Endothelial cell (in vitro differentiated cells): ENCODE data around the gene CUX1. TPM values are rescaled to one million over a fixed set of nuclear protein-coding genes. Genes with fewer than 3 reads are reported as not detected.

ENCODE experiments used
- DNase-seq: peaks from one replicate; pipeline ENCODE4 v3.0.0; 2021; ENCODE audit warnings: low spot score
- H3K27ac Mint-ChIP-seq: one replicate; pipeline ENCODE4 v1.8.0; 2021; ENCODE audit warnings: mixed read lengths, inconsistent platforms; ENCODE audit not compliant: unreplicated experiment
- H3K27me3 Mint-ChIP-seq: one replicate; pipeline ENCODE4 v1.8.0; 2021; ENCODE audit warnings: mild to moderate bottlenecking, moderate library complexity, mixed read lengths, inconsistent platforms; ENCODE audit not compliant: unreplicated experiment
- H3K36me3 Mint-ChIP-seq: one replicate; pipeline ENCODE4 v1.8.0; 2021; ENCODE audit warnings: mild to moderate bottlenecking, low read depth, mixed read lengths, inconsistent platforms; ENCODE audit not compliant: unreplicated experiment
- H3K4me1 Mint-ChIP-seq: one replicate; pipeline ENCODE4 v1.8.0; 2021; ENCODE audit warnings: mild to moderate bottlenecking, mixed read lengths, inconsistent platforms; ENCODE audit not compliant: unreplicated experiment
- H3K4me3 Mint-ChIP-seq: one replicate; pipeline ENCODE4 v1.8.0; 2021; ENCODE audit warnings: mild to moderate bottlenecking, mixed read lengths, inconsistent platforms; ENCODE audit not compliant: unreplicated experiment
- H3K9me3 Mint-ChIP-seq: one replicate; pipeline ENCODE4 v1.8.0; 2021; ENCODE audit warnings: mixed read lengths, inconsistent platforms; ENCODE audit not compliant: unreplicated experiment
- CTCF ChIP-seq: fragments of 200-600 bp; sonication (generic); IDR thresholded peaks from one replicate; pipeline ENCODE4 v1.5.0; 2021; ENCODE audit warnings: antibody characterized with exemption; ENCODE audit not compliant: unreplicated experiment
- total RNA-seq: library from RNA; stranded (reverse); fragmentation: NEBNext Ultra II Directional; extraction: Animal tissue kit (Norgen Biotek cat#: 25700); gene quantifications from one replicate; pipeline ENCODE4 v1.2.1, GENCODE V29; 2021; ENCODE audit not compliant: unreplicated experiment

Gene CUX1
- total RNA-seq, 1 donor from 2014 or later = 43.7 TPM

DNA sequence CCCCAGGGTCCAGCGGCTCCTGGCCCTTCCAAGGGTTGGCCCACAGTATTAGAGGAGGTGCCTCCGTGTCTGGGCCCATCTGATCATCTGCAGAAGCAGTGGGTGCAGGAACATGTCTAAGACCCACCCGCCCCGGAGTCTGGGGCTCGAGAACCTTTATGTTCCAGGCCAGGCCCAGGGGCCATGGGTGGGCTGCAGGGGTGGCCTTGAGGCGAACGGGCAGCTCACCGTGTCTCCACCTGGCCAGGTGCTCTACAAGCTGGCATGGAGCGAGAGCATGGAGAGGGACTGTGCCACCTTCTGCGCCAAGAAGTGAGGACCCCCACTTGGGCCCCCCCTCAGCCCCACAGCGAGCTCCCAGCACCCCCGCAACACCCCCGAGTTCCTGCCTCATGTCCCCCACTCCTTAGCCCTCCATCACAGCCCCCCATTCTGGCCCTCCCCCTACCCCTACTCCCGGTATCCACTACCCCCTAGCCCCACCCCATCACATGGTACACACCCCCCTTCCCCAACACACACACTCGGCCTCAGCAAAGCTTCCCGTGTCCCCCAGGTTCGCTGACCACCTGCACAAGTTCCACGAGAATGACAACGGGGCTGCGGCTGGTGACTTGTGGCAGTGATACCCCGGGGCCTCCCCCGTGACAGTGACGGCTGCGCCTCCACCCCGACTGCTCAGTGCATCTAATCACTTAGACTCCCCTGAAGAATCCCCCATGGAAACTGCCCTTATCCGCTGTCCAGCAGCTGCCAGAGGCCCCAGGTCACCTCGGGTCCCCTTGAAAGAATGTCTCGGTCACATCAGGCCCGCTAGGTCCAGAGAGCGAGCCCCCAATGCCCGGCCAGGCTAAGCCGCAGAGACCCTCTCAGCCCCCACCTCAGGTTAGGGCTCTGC lies 465.3 kb downstream of the CUX1 start:
- H3K4me1 Mint-ChIP-seq = peaks cover 9% of the 10 kb centered on the region
- no peak overlapping the region for H3K4me3 Mint-ChIP-seq
- peaks cover 5% of the 10 kb centered on the region for H3K27me3 Mint-ChIP-seq
- H3K9me3 Mint-ChIP-seq = no peaks in the 10 kb centered on the region
- DNase-seq = no peak
- H3K36me3 Mint-ChIP-seq = no peaks in the 10 kb centered on the region
- no peak for TF ChIP-seq CTCF
- H3K27ac Mint-ChIP-seq = no peak overlapping the region

DNA sequence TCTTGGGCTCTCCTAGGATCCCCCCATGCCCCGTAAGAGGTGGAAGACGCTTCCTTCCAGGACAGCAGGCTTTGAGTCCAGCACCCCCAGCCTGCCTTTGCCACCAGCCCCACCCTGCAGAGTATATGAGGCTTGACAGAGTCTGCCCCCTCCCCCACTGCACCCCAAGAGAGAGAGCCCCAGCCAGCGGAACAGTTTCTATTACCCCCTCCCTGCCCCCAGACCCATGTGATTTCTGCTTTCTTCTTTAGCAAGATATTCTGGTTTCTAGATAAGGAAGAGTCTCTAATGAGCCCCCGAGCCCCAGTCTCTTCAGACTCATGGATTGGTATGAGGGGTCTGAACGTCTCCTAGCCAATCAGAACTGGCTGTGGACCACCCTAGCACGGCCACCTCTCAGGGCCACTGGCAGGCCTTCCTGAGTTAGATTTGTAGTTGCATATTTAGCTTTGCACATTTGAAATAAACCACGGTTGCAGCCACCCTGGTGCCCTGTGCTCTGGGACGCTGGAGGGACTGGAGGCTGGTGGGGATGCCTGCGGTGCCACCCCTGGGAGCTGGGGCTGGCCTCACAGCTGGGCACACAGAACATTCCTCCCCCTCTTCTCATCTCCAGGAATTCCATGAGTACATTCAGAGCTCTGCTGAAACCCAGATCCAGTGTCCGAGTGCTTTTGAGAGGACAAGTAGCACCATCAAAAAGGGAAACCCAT lies 466.2 kb downstream of the CUX1 start:
- TF ChIP-seq CTCF = no peak
- H3K9me3 Mint-ChIP-seq = no peaks in the 10 kb centered on the region
- no peak overlapping the region for H3K4me3 Mint-ChIP-seq
- peaks cover 11% of the 10 kb centered on the region for H3K27me3 Mint-ChIP-seq
- peaks cover 9% of the 10 kb centered on the region for H3K4me1 Mint-ChIP-seq
- no peaks in the 10 kb centered on the region for H3K36me3 Mint-ChIP-seq
- H3K27ac Mint-ChIP-seq = no peak overlapping the region
- no peak for DNase-seq

GRCh38 chr7:102284399-102284798 lies 467.0 kb downstream of the CUX1 start:
- Mint-ChIP-seq H3K27ac (no peak overlapping the region), H3K4me3 (no peak overlapping the region), H3K27me3 (peaks cover 14% of the 10 kb centered on the region), H3K4me1 (peaks cover 10% of the 10 kb centered on the region), H3K9me3 (no peaks in the 10 kb centered on the region), H3K36me3 (no peaks in the 10 kb centered on the region)
- no peak for DNase-seq
- no peak for TF ChIP-seq CTCF

GRCh38 chr7:102284891-102285539 lies 467.6 kb downstream of the CUX1 start:
- no peaks in the 10 kb centered on the region for H3K9me3 Mint-ChIP-seq
- no peaks in the 10 kb centered on the region for H3K36me3 Mint-ChIP-seq
- peaks cover 12% of the 10 kb centered on the region for H3K4me1 Mint-ChIP-seq
- DNase-seq = no peak
- peak overlapping the region; percentile 77 for H3K4me3 Mint-ChIP-seq
- H3K27ac Mint-ChIP-seq = no peak overlapping the region
- TF ChIP-seq CTCF = no peak
- peaks cover 14% of the 10 kb centered on the region for H3K27me3 Mint-ChIP-seq
